GM12875 (cell line): ENCODE data around the gene TCF12.
"Not testable (repeated sequence)": the region's sequence is repeated elsewhere in the genome, so short reads cannot be mapped to it uniquely, and the experiment has no call there.

ENCODE experiments used
- H3K4me3 ChIP-seq: one replicate; pipeline ENCODE4 v1.5.1; 2011; ENCODE audit warnings: low read depth, low read length, control low read depth
- TF ChIP-seq, protein P1 (sequence below): IDR thresholded peaks from 2 replicates; pipeline ENCODE4 v1.5.1; 2011; ENCODE audit warnings: low read depth, mild to moderate bottlenecking, control low read depth, inconsistent platforms, low read length, moderate library complexity, borderline replicate concordance; ENCODE audit not compliant: insufficient read depth

The TCF12 gene

DNA sequence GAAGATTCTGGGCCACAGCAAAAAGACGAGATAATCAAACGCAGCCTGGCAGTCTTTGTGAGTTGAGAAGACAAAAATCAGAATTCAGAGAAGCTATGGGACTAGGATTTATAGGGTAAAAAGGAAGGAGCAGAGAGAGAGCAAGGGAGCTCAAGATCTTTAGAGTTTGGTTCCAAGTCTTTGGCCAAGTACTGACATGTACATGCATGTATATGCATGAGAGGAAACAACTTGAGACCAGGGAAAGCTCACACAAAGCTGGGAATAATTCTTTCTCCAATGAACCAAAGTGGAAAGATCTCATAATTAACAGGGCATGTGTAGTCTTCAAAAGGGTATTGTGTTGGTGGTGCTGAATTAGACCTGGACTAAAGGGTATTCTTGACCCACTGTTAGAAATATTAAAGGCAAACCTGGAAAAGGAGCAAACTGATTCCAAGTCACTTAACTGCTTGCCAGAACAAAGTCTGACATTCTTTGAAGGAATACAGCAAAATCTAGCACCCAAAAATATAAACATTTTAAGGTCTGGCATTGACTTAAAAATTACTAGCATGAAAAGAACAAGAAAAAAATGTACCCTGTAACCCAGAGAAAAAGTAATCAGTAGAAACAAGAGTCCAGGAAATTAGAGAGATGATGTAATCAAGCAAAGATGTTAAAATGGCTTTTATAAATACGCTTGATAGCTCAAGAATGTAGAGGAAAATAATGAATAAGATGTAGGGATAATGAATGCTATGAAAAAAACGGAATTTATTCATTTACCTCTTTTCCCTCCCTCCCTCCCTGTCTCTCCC lies 231.8 kb downstream of the TCF12 start:
- H3K4me3 ChIP-seq, result no peak overlapping the region
- TF ChIP-seq, protein P1, sequence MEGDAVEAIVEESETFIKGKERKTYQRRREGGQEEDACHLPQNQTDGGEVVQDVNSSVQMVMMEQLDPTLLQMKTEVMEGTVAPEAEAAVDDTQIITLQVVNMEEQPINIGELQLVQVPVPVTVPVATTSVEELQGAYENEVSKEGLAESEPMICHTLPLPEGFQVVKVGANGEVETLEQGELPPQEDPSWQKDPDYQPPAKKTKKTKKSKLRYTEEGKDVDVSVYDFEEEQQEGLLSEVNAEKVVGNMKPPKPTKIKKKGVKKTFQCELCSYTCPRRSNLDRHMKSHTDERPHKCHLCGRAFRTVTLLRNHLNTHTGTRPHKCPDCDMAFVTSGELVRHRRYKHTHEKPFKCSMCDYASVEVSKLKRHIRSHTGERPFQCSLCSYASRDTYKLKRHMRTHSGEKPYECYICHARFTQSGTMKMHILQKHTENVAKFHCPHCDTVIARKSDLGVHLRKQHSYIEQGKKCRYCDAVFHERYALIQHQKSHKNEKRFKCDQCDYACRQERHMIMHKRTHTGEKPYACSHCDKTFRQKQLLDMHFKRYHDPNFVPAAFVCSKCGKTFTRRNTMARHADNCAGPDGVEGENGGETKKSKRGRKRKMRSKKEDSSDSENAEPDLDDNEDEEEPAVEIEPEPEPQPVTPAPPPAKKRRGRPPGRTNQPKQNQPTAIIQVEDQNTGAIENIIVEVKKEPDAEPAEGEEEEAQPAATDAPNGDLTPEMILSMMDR, result no peak

DNA sequence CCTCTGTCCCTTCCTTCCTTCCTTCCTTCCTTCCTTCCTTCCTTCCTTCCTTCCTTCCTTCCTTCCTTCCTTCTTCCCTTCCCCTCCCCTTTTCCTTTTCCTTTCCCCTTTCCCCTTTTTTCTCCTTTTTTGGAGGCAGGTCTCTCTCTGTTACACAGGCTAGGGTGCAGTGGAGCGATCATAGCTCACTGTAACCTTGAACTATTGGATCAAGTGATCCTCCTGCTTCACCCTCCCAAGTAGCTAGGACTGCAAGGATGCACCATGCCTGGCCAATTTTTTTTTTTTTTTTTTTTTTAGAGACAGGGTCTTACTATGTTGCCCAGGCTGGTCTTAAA lies 232.4 kb downstream of the TCF12 start:
- H3K4me3 ChIP-seq, result not testable (repeated sequence)

DNA sequence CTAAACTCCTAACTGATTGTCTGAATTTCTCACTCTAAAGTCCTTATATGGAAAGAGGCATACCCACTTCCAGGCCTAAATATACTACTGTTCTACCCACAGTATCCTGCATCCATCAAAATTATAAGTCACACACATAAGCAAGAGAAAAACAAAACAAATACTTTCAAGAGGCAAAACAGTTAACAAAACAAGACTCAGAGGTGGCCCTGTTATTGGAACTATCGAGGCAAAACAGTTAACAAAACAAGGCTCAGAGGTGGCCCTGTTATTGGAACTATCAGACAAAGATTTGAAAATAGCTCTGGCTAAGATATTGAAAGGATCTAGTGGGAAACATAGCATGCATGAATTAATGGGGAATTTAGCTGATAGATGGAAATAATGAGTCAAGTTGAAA lies 233.7 kb downstream of the TCF12 start:
- no peak overlapping the region for H3K4me3 ChIP-seq

GRCh38 chr15:57152666-57153539 lies 234.5 kb downstream of the TCF12 start:
- TF ChIP-seq, protein P1, result no peak
- no peak overlapping the region for H3K4me3 ChIP-seq

More for the DNA sequence above, 233.7 kb downstream of the TCF12 start:
- TF ChIP-seq, protein P1, result no peak

DNA sequence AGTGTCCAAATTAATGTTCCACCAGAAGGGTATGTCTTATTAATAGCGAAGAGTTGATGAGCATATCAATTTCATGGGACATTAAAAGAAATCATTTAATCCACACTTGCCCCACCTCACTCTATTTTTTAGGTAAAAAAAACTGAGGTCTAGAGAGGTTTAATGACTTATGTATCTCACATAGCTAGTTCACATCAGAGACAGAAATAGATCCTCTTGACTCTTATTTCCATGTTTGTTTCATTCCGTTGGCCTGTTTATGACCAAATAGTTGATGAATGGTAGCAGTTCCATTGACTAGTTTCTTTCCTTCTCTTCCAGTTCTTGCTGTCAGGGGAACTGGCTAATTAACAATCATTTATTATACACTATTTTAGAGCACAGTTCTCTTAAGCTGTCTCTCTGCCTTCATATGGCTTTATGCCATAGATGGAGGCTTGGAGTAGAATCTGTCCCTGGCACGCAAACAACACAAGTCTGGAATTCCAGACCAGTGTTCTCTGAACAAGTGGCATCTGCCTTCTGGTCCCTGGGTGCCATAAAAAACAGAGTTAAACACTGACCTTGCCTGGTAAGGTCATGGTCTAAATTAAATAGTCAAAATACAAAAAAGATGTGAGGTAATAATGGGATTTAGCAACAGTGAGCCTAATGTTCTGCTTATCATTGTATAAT lies 237.9 kb downstream of the TCF12 start:
- TF ChIP-seq, protein P1, result no peak
- no peak overlapping the region for H3K4me3 ChIP-seq

- TF ChIP-seq, protein P1, result no peak
- no peak overlapping the region for H3K4me3 ChIP-seq
Observed at GRCh38 chr15:57158589-57158988, 240.1 kb downstream of the TCF12 start.

DNA sequence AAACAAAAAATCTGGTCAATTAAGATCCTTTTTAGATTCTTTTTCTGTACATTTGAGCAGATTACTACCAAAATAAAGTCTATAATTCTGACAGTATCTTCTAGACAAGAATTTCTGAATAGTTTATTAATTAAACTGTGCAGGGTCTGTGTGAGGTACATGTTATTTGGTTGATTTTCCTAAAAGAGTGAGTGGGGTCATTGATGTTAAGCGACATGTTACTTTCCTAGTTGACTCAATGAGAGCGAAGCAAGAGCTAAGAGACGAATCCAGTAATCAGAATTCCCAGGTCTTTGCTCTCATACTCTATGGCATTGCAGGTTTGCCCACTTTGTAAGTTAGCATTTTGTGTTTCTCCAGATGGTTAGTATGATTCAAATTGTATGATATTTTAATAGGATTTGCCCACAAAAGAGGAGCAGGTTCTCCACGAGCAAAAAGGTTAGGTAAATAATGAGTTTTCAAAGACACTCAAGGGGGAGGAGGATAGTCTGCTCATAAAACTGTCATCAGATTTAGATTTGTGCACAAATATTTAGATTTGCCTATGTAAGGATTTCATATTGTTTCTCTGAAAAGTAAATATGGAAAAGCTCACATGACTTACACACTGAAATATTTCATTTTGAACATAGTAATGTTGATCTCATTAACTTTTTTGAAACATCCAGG lies 240.7 kb downstream of the TCF12 start:
- TF ChIP-seq, protein P1, result no peak
- no peak overlapping the region for H3K4me3 ChIP-seq
